A549 treated with AZD2906 at 1 μM for 4 hours (cell line): ENCODE data around the gene TBCD. TPM values are rescaled to one million over a fixed set of nuclear protein-coding genes. Genes with fewer than 3 reads are reported as not detected.

Experiments
- total RNA-seq: library from RNA; stranded (reverse); fragments of 200-300 nt; extraction: Qiagen RNA extraction; gene quantifications from 5 replicates; pipeline ENCODE4 v1.2.3, GENCODE V29; 2022

TBCD gene
- 60.6 to 79.3 TPM (median 76.6 TPM) in 5 replicates for total RNA-seq

GRCh38 chr17:82751571-82752370, at the start of gene TBCD:
Gene TBCD, plus strand, starts transcription at chr17:82752065. Its CDS starts 129 bp downstream, at chr17:82752194.

GRCh38 chr17:82716203-82717010, 35.5 kb upstream of the TBCD start, which contains the start of gene FN3KRP:
Gene FN3KRP, plus strand, starts transcription at chr17:82716706. Its CDS starts 50 bp downstream, at chr17:82716756.

DNA sequence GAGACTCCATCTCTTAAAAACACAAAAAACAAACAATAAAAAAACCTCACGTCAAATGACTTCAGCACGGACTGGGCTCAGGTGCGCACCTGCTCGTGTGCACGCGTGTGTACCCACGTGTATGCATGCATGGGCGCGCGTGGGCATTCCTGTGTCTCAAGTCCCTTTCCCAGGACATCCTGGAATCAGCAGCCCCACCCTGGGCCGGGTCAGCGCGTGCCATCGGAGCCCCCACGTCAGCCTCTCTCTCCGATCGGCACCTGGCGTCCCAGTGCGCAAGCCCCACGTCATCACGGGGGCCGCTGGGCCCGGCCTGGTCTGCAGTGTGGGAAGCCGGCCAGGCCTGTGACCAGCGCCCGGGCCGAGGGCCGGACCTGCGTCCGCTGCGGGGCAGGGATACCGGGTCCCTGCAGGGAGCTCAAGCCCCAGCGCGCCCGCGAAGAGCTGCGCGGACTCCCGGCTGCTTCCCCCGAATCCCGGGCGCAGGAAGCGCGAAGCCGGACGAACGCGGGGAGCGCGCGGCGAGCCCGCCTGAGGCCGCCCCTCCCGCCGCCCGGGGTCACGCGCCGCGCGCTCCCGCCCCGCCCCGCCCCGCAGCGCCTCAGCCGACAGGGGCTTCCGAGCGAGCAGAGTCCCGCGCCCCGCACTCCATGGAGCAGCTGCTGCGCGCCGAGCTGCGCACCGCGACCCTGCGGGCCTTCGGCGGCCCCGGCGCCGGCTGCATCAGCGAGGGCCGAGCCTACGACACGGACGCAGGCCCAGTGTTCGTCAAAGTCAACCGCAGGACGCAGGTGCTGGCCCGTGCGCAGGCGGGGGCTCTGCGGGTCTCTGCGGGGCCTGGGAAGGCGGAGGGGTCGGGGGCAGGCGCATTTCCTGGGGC, 16.6 kb upstream of the TBCD start, which contains the start of gene FN3K:
Gene FN3K (plus strand): TSS at position 629 of the 880 bp plus-strand sequence. CDS start 22 bp downstream, at position 651.

DNA sequence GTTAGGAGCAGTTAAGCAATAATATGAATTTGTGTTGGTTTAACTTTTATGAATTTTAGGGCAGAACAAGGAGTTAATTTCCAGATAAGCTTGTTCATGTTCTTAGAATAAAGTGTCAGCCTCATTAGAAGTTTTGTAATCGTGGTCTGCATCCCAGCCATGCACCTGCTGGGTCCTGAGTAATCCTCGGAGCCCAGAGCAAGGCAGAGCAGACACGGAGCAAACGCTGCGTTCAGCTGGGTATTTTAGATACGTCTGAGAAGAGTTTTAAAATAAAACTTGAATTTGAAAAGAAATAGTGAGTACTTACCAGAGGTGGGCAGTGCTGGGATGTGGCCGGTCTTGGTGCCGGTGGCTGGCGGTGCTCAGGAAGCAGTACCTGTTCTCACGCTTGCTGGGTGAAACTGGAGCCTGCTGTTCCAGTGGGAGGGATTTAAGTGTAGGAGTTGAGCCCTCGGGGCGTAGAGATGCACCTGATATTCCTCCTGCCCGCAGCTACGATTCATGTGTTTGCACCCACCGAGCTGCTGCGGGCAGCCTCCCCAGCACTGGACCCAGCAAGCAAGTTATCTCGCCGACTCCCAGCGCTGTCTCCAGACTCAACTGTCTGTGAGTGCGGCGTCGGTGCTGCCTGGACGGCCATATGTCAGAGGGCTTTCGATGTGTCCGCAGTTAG, 87.9 kb downstream of the TBCD start, which contains the start of gene ZNF750:
Gene ZNF750 (minus strand): TSS at position 406 of the 676 bp plus-strand sequence. CDS start 7,568 bp downstream, outside the sequence.

Other genes starting within 250 kb of the TBCD start
- 47.8 to 55.7 TPM (median 52.0 TPM) in 5 replicates for gene FOXK2, start 232.3 kb upstream of the TBCD start, total RNA-seq
- 87.3 to 99.0 TPM (median 91.0 TPM) in 5 replicates for gene WDR45B, start 103.6 kb upstream of the TBCD start, total RNA-seq
- 16.1 to 19.4 TPM (median 17.5 TPM) in 5 replicates for gene RAB40B, start 53.4 kb upstream of the TBCD start, total RNA-seq
- gene FN3KRP, start 35.4 kb upstream of the TBCD start, total RNA-seq = 68.3 to 70.4 TPM (median 69.8 TPM) in 5 replicates
- gene FN3K, start 16.4 kb upstream of the TBCD start, total RNA-seq = 7.5 to 10.1 TPM (median 9.2 TPM) in 5 replicates
- gene ZNF750, start 88.0 kb downstream of the TBCD start, total RNA-seq = 0.02 to 0.03 TPM in 2 of 5 replicates, not detected in the others